Neural progenitor cell (in vitro differentiated cells): ENCODE measurements around the gene RINL.

Experiments used
- EZH2phosphoT487 ChIP-seq: fragments of 200-600 bp; sonication (generic); IDR thresholded peaks from 2 replicates; pipeline ENCODE4 v1.6.1; 2017; ENCODE audit warnings: antibody characterized with exemption
- TF ChIP-seq, protein P1 (sequence below): fragments of 200-600 bp; sonication (generic); IDR thresholded peaks from 2 replicates; pipeline ENCODE4 v1.5.1; 2017; ENCODE audit warnings: antibody characterized with exemption, mild to moderate bottlenecking

DNA sequence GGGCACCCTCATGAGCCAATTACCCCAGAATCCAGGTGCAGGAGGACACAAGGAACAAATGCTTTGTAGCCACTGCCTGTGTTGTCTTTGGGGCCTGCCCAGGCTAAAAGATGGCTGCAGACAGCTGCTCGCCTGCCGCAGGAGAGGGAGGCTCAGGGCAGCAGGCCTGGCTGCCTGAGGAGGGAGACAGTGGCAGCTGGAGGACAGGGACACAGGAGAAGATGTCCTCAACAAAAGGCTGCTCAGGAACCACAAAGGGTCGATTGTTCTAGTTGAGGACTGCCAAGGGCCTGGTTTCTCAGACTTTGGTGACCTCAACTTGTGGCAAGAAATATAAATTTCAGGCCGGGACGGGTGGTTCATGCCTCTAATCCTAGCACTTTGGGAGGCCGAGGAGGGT lies 13.7 kb upstream of the RINL start:
- TF ChIP-seq, protein P1, sequence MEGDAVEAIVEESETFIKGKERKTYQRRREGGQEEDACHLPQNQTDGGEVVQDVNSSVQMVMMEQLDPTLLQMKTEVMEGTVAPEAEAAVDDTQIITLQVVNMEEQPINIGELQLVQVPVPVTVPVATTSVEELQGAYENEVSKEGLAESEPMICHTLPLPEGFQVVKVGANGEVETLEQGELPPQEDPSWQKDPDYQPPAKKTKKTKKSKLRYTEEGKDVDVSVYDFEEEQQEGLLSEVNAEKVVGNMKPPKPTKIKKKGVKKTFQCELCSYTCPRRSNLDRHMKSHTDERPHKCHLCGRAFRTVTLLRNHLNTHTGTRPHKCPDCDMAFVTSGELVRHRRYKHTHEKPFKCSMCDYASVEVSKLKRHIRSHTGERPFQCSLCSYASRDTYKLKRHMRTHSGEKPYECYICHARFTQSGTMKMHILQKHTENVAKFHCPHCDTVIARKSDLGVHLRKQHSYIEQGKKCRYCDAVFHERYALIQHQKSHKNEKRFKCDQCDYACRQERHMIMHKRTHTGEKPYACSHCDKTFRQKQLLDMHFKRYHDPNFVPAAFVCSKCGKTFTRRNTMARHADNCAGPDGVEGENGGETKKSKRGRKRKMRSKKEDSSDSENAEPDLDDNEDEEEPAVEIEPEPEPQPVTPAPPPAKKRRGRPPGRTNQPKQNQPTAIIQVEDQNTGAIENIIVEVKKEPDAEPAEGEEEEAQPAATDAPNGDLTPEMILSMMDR: no peak
- no peak for TF ChIP-seq EZH2phosphoT487
